K562 (cell line): ENCODE results near the gene WWOX. TPM values are rescaled to one million over a fixed set of nuclear protein-coding genes. Genes with fewer than 3 reads are reported as not detected.

Experiments
- ATAC-seq: fragments of 200-7000 bp; cut with Tn5 transposase; 3 replicates; pipeline ENCODE4 v1.9.1; 2020; ENCODE audit warnings: moderate library complexity
- BruUV-seq: library from RNA; stranded (reverse); fragments of 400-500 nt; replicated peaks from 2 replicates; lab custom pipeline; 2021; lab: Mats Ljungman, UMichigan
- CTCF ChIA-PET: fragments of 300-600 bp; formaldehyde crosslinking; extraction: SDS; loops from one replicate; lab custom pipeline; 2021; ENCODE audit warnings: low intra/inter-chr PET ratio; lab: Yijun Ruan, JAX
- POLR2A ChIA-PET: fragments of 300-600, 350-650 bp; sonication (Branson Sonifier 250); formaldehyde crosslinking; extraction: SDS; loops from one replicate; lab custom pipeline; 2021; ENCODE audit warnings: antibody characterized with exemption, inconsistent platforms; lab: Yijun Ruan, JAX
- DNase-seq, 4 experiments: peaks; one replicate each; pipeline versions ENCODE4 v3.0.0 to v3.0.0-alpha.2; 2011 to 2018; ENCODE audit warnings: low spot score in 3 of 4, mixed read lengths in 3 of 4; ENCODE audit errors: extremely low read depth in 1 of 4
- FAIRE-seq: peaks from 2 replicates; lab custom pipeline; 2011; peaks lifted over from hg19 to GRCh38; lab: Jason Lieb, UNC
- H2AFZ ChIP-seq: 2 replicates; pipeline ENCODE4 v1.6.0; 2011; ENCODE audit warnings: low read depth, low read length, control low read depth, inconsistent platforms
- H3K27ac ChIP-seq: fragments of 200-600 bp; 3 replicates; pipeline ENCODE4 v1.8.0; 2011; ENCODE audit warnings: low read depth, mild to moderate bottlenecking, control low read depth, inconsistent platforms, low read length, moderate library complexity, mixed read lengths; ENCODE audit errors: extremely low read depth
- H3K27me3 ChIP-seq, 2 experiments: fragments of 300-600 bp in 1 of 2; 2 replicates in 1 of 2; 3 replicates in 1 of 2; pipeline versions ENCODE4 v1.6.0 to v1.8.0; 2011; ENCODE audit warnings: inconsistent platforms in 2 of 2, low read length in 2 of 2, mild to moderate bottlenecking in 1 of 2, mixed read lengths in 1 of 2, moderate library complexity in 1 of 2; ENCODE audit not compliant: control insufficient read depth in 2 of 2, insufficient read depth in 2 of 2
- H3K36me3 ChIP-seq: fragments of 300-600 bp; 3 replicates; pipeline ENCODE4 v1.8.0; 2011; ENCODE audit warnings: mild to moderate bottlenecking, low read length, inconsistent platforms; ENCODE audit not compliant: control insufficient read depth, insufficient read depth
- H3K4me1 ChIP-seq, 2 experiments: fragments of 200-600 bp in 1 of 2; replicated peaks in 1 of 2; 2 replicates in 1 of 2; 3 replicates in 1 of 2; pipeline versions ENCODE4 v1.5.1 to v1.8.0; 2011; ENCODE audit warnings: inconsistent platforms in 2 of 2, low read length in 2 of 2, mild to moderate bottlenecking in 1 of 2, mixed read lengths in 1 of 2, moderate library complexity in 1 of 2; ENCODE audit not compliant: control insufficient read depth in 2 of 2, insufficient read depth in 2 of 2
- H3K4me2 ChIP-seq: 2 replicates; pipeline ENCODE4 v1.6.1; 2011; ENCODE audit warnings: low read length, control low read depth, inconsistent platforms, mixed read lengths; ENCODE audit not compliant: insufficient read depth
- H3K4me3 ChIP-seq: fragments of 200-600 bp; sonication (generic), shearing (Covaris generic); 2 replicates; pipeline ENCODE4 v1.5.1; 2016; ENCODE audit warnings: control low read depth, inconsistent platforms
- H3K79me2 ChIP-seq: fragments of 200-600 bp; 3 replicates; pipeline ENCODE4 v1.8.0; 2011; ENCODE audit warnings: low read length, inconsistent platforms; ENCODE audit not compliant: control insufficient read depth, insufficient read depth
- H3K9ac ChIP-seq, 2 experiments: 2 replicates each; pipeline versions ENCODE4 v1.6.0 to v1.6.1; 2011; ENCODE audit warnings: low read depth in 2 of 2, low read length in 2 of 2, control low read depth in 1 of 2, inconsistent platforms in 1 of 2, mild to moderate bottlenecking in 1 of 2, mixed read lengths in 1 of 2; ENCODE audit not compliant: insufficient read depth in 1 of 2
- H3K9me1 ChIP-seq: one replicate; pipeline ENCODE4 v1.6.0; 2011; ENCODE audit warnings: inconsistent platforms, mild to moderate bottlenecking, low read length, moderate library complexity; ENCODE audit not compliant: control insufficient read depth, insufficient read depth
- H3K9me3 ChIP-seq: replicated peaks from 2 replicates; pipeline ENCODE4 v1.5.1; 2011; ENCODE audit warnings: low read depth, low read length, inconsistent platforms; ENCODE audit not compliant: control insufficient read depth, insufficient read depth
- H4K20me1 ChIP-seq: replicated peaks from 2 replicates; pipeline ENCODE4 v1.6.1; 2011; ENCODE audit warnings: low read length, inconsistent platforms, mixed read lengths; ENCODE audit not compliant: control insufficient read depth, insufficient read depth
- AFF4 ChIP-seq: sonication (generic); formaldehyde crosslinking; IDR thresholded peaks from 2 replicates; pipeline ENCODE4 v1.8.0; 2023; ENCODE audit warnings: mild to moderate bottlenecking, missing genetic modification reagents
- C11orf30 ChIP-seq: fragments of 450-650 bp; IDR thresholded peaks from 2 replicates; pipeline ENCODE4 v1.6.1; 2016; ENCODE audit warnings: low read depth, mild to moderate bottlenecking
- DDX20 ChIP-seq: fragments of 450-650 bp; IDR thresholded peaks from 2 replicates; pipeline ENCODE4 v1.6.1; 2016; ENCODE audit warnings: missing genetic modification characterization, low read depth, mild to moderate bottlenecking, missing compliant biosample characterization, moderate library complexity
- E2F6 ChIP-seq, 2 experiments: IDR thresholded peaks; 2 replicates each; pipeline ENCODE4 v1.6.1; 2011; ENCODE audit warnings: borderline replicate concordance in 1 of 2, control low read depth in 1 of 2, low read depth in 1 of 2, low read length in 1 of 2, mild to moderate bottlenecking in 1 of 2, mixed read lengths in 1 of 2, moderate library complexity in 1 of 2; ENCODE audit not compliant: insufficient read depth in 1 of 2, insufficient read length in 1 of 2, poor library complexity in 1 of 2, severe bottlenecking in 1 of 2; ENCODE audit errors: extremely low read depth in 1 of 2
- IRF9 ChIP-seq: fragments of 450-650 bp; IDR thresholded peaks from 2 replicates; pipeline ENCODE4 v1.6.1; 2016; ENCODE audit warnings: missing biosample characterization, missing genetic modification characterization
- L3MBTL2 ChIP-seq: fragments of 450-650 bp; IDR thresholded peaks from 2 replicates; pipeline ENCODE4 v1.6.1; 2016; ENCODE audit warnings: mild to moderate bottlenecking, moderate library complexity
- RBM17 ChIP-seq: fragments of 200-400 bp; formaldehyde crosslinking; IDR thresholded peaks from 2 replicates; pipeline ENCODE4 v1.6.1; 2017; ENCODE audit warnings: low read depth, mild to moderate bottlenecking, low read length, borderline replicate concordance
- RNF219 ChIP-seq: fragments of 250-450 bp; sonication (Bioruptor Pico); IDR thresholded peaks from 2 replicates; pipeline ENCODE4 v1.5.0; 2022; ENCODE audit warnings: mild to moderate bottlenecking
- ZEB2 ChIP-seq: fragments of 450-650 bp; IDR thresholded peaks from 2 replicates; pipeline ENCODE4 v1.6.1; 2016
- ZNF280B ChIP-seq: fragments of 250-450 bp; sonication (Bioruptor Pico); IDR thresholded peaks from 2 replicates; pipeline ENCODE4 v1.5.1; 2021; ENCODE audit warnings: mild to moderate bottlenecking
- ZNF347 ChIP-seq: fragments of 450-650 bp; formaldehyde crosslinking; IDR thresholded peaks from 2 replicates; pipeline ENCODE4 v1.4.0; 2020; ENCODE audit warnings: low read depth, mild to moderate bottlenecking, moderate library complexity
- WGBS: fragments of 100-300 bp; shearing (Covaris generic); methylation state at CpG from one replicate; pipeline ENCODE4 v1.1.6; 2016; ENCODE audit warnings: low coverage, mixed read lengths; ENCODE audit not compliant: insufficient coverage; ENCODE audit errors: missing lambda C conversion rate; 5-methylcytosine and 5-hydroxymethylcytosine counted together
- in situ Hi-C: fragments of 300-500 bp; cut with MboI; formaldehyde crosslinking; loops from 4 replicates; pipeline ENCODE4 v1.15.0; 2018; ENCODE audit warnings: inconsistent platforms, mixed read lengths
- intact Hi-C: fragments of 100-400 bp; cut with micrococcal nuclease; formaldehyde crosslinking; loops from 2 replicates; pipeline ENCODE4 v1.14.2; 2022
- polyA plus RNA-seq, 8 experiments: library from polyadenylated mRNA; depleted of rRNA in 4 of 8; stranded (reverse) in 5 of 8; unstranded in 3 of 8; fragments of >200 nt; fragmentation: Nextera tagmentation in 2 of 8; fragmentation: Illumina TruSeq in 1 of 8; extraction: Ambion mirVana in 2 of 8; extraction: Trizol in 1 of 8; gene quantifications; 2 replicates each; pipeline versions ENCODE4 v1.2.1 to v1.2.3, GENCODE V29; 2011 to 2014; ENCODE audit warnings: inconsistent platforms in 1 of 8, missing spikeins in 1 of 8
- total RNA-seq, 7 experiments: library from RNA; depleted of rRNA in 6 of 7; stranded (reverse); fragments of >200 nt in 6 of 7; fragmentation: Illumina TruSeq in 2 of 7; extraction: Trizol in 2 of 7; gene quantifications; 2 replicates each; pipeline versions ENCODE4 v1.2.1 to v1.2.3, GENCODE V29; 2011 to 2021; ENCODE audit warnings: low replicate concordance in 1 of 7

Gene WWOX
- total and polyA plus RNA-seq, 9 of the 15 experiments (the other 6 are each of a cell fraction or from before 2014, with no cell fraction given), result 1.6 to 22.7 (median 8.1) TPM

GRCh38 chr16:78507576-78507975 lies 408.1 kb downstream of the WWOX start (continued):
- TF ChIP-seq E2F6 (IDR thresholded peaks at IDR 0.05; ENCODE audit: borderline replicate concordance in 1 of 2, extremely low read depth in 1 of 2, insufficient read depth in 1 of 2, insufficient read length in 1 of 2, low read depth in 1 of 2, low read length in 1 of 2, poor library complexity in 1 of 2, severe bottlenecking in 1 of 2), result no peak

- Histone ChIP-seq H3K4me2 (no peak overlapping the region), H3K27ac (no peak overlapping the region), H3K27me3 (peaks cover 28 to 46% of the 10 kb centered on the region in 2 experiments), H3K79me2 (no peaks in the 10 kb centered on the region), H3K9me1 (no peaks in the 10 kb centered on the region), H3K9ac (no peak overlapping the region), H3K36me3 (no peaks in the 10 kb centered on the region), H2AFZ (no peak overlapping the region), H3K4me1 (no peaks in the 10 kb centered on the region), H3K4me3 (no peak overlapping the region), H4K20me1 (no peaks in the 10 kb centered on the region), H3K9me3 (no peaks in the 10 kb centered on the region)
- no TSS peak for BruUV-seq
- no peak for ATAC-seq
- intact Hi-C loops, result no loop called here
- CTCF ChIA-PET, result no interaction called here
- in situ Hi-C loops, result no loop called here
- DNase-seq, result no peak
- POLR2A ChIA-PET, result no interaction called here
- FAIRE-seq, result no peak
- WGBS, result 21% methylated on average over 7 of the region's 7 CpGs
- TF ChIP-seq RBM17, result no peak
- TF ChIP-seq AFF4 (CRISPR knock-in tag), result no peak
- TF ChIP-seq L3MBTL2, result no peak
- no peak for TF ChIP-seq C11orf30
- TF ChIP-seq IRF9 (tag), result no peak
- TF ChIP-seq ZNF280B (CRISPR knock-in tag), result no peak
- TF ChIP-seq ZNF347 (CRISPR knock-in tag), result no peak
- no peak for TF ChIP-seq DDX20 (tag)
- TF ChIP-seq RNF219, result no peak
- no peak for TF ChIP-seq ZEB2
These were observed 410.5 kb downstream of the WWOX start for GRCh38 chr16:78509965-78510364.
